H4 (cell line): ENCODE results near the gene SIGLEC1. TPM values are rescaled to one million over a fixed set of nuclear protein-coding genes. Genes with fewer than 3 reads are reported as not detected.

Experiments used
- DNase-seq: peaks from one replicate; pipeline ENCODE4 v3.0.0-alpha.2; 2015; ENCODE audit warnings: low spot score
- total RNA-seq: library from RNA; depleted of rRNA; stranded (reverse); fragments of >200 nt; shearing (Covaris generic); gene quantifications from 2 replicates; pipeline ENCODE4 v1.2.3, GENCODE V29; 2014

Gene SIGLEC1
- total RNA-seq, 1 experiment from 2014 or later, result not detected

- DNase-seq, result no peak
Observed at GRCh38 chr20:3728876-3729275, 16.5 kb upstream of the SIGLEC1 start.

GRCh38 chr20:3728354-3728753, 16.0 kb upstream of the SIGLEC1 start:
- no peak for DNase-seq

DNA sequence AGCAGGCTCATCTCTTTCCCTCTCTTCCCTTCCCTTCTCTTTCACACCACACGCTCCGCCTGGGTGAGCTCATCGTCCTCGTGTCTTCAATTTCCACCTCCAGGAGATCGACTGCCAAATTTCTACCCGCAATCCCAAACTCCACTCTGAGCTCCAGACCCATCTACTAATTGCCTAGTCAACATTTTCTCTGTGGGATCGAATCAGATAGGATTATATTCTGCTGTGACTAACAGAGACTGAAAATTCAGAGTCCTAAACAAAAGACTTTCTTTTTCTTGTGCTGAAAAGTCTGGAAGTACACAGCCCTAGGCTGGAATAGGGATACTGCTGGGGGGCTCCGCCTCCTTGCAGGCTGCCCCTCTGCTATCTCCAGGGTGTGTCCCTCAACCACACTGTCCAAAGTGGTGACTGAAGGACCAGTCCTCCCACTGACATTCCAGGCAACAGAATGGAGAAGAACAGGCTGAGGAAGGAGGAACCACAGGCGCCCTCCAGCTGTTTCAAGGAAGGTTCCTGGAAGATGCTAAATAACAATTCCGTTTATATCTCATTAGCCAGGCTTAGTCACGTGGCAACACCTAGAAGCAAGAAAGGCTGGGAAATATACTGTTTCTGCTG, 15.1 kb upstream of the SIGLEC1 start:
- peak; percentile 37 for DNase-seq

- DNase-seq, result no peak
Observed at GRCh38 chr20:3724356-3724755, 12.0 kb upstream of the SIGLEC1 start.

DNA sequence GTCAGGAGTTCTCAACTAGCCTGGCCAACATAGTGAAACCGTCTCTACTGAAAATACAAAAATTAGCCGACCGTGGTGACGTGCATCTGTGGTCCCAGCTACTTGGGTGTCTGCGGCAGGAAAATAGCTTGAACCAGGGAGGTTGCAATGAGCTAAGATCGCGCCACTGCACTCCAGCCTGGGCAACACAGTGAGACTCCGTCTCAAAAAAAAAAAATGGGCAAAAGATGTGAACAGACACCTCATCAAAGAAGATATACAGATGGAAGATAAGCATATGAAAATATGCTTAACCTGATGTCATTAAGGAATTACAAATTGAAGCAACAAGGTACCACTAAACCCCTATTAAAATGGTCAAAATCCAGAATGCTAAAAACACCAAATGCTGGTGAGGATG, 10.9 kb upstream of the SIGLEC1 start:
- DNase-seq, result no peak

DNA sequence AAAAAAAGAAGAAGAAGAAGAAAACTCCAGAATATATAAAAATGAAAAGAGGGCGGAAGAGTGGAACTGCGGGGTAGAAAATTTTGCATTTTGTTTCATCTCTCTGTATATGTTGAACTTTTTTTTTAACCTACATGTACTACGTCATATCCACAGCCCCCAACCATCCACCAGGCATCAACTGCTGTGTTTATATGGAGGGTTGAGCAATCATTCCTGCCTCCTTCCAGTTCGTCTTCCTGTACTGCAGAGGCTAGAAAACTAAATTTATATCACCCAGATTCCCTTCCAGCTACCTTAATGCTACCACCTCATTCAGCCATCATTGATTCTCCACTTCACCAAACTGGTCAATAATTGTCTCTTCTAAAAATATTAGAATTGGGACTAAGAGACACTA, 9.5 kb upstream of the SIGLEC1 start:
- no peak for DNase-seq

DNA sequence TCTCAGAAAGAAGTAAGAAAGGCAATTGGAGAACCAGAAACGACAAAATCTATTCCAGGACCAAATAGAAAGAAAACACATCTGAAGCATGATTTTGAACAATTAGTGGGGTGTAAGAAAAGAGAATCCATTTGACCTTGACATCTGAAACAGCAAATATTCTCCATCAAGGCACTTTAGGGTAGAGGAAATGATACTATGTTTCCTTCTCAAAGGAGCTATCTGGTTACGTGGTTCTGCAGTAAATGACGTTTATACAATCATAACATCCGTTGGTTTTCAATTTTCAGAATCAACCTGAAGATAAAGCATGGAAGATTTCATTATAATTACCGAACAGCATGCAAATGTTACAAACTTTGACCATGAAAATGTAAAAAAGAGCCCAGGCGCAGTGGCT, 8.2 kb upstream of the SIGLEC1 start:
- DNase-seq, result no peak

DNA sequence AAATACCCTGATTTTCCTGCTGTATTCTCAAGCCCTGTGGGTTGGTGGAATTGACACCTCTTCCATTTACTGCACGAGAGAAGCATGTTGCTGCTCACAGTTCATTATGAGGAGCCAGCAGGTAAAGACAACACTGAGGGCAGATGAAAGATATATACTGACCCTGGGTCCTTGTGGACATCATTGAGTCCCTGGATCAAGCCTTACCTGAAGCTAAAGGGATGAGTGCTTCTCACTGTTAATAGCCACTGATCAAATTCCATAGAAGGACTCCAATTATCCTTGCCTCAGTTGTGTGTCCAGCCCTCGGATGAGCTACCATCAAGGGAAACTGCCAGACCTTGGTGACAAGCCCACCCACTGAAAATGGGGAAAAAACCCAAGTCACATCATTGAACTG, 7.7 kb upstream of the SIGLEC1 start:
- no peak for DNase-seq

DNA sequence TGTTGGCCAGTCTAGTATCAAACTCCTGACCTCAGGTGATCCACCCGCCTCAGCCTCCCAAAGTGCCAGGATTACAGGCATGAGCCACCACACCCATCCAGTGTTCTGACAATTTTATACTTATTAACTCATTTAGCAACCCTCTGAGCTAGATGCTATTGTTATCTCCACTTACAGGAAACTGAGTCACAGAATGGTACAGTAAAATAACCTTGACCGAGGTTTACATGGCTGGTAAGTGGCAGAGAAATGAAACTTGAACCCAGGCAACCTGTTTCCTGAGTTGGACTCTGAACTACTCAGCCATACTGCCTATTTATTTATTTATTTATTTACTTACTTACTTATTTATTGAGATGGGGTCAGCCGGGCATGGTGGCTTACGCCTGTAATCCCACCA, 6.6 kb upstream of the SIGLEC1 start:
- DNase-seq, result no peak

DNA sequence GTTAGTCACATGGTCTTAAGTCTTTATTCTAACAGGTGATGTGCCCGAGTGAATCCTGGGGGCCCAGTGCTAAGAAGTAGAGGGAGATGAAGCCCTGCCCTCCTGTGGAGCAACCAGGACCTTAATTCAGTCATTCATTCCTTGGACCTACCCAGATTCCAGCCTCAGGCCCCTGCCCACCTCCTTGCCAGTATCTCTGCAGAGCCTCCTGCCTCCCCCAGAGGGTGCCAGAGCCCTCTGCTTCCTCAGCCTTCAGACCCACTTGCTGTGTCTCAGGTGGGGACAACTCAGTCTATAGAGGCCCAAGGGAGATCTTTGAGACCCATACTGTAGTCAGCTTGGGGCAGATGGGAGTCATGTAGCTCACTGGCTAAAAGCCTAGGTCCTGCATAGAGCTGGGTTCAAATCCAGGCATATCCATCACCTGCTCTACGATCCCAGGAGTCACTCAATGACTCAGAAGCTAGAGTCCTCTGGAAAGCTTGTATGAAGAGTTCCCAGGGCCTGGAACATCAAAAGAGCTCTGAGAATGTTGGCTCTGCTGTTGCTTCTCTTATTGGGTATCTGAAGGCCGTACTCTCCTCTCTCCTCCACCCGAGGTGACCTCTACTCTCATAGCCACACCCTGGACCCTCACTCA, 3.9 kb upstream of the SIGLEC1 start:
- DNase-seq, result peak; percentile 42

DNA sequence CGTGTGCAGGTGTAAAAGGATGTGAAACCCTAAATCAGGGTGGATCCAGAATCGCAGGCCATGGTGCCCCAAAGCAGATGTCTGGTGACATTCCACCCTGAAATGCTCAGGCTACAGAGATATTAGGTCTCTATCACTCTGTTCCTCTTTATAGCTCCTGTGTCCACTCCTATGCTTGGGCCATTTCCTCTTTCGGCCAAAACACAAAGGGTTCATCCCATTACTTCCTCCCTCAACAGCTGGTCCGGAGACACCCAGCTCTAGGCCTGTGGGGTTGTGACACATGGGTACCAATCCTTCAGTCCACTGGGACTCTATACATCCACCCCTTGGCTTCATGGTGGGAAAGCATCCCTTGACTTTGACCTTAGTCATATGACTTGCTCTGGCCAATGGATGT, 1.7 kb upstream of the SIGLEC1 start:
- no peak for DNase-seq

- no peak for DNase-seq
Observed at GRCh38 chr20:3711484-3711941, 887 bp downstream of the SIGLEC1 start.

GRCh38 chr20:3710703-3711483, 1.5 kb downstream of the SIGLEC1 start:
- DNase-seq, result peak; percentile 37

DNA sequence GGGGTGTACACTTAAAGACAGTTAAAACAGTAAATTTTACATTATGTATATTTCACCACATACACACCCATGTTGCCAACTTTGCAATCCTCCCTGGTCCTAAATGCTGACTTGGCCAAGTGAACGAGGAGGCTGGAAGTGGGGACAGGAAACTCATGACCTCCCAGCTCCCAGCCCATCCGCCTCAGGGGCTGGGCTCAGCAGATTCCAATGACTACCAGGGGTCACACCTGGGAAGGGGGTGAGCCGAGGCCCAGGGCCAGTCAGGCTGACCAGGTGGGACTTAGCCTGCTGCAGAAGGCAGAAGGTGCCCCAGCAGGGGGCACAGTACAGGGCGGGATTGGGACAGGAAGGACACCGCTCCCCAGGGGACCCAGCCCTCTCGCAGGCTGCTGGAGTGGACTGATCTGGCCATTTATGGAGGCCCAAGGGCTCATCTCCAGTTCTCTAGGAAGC, 2.4 kb downstream of the SIGLEC1 start:
- DNase-seq, result no peak

DNA sequence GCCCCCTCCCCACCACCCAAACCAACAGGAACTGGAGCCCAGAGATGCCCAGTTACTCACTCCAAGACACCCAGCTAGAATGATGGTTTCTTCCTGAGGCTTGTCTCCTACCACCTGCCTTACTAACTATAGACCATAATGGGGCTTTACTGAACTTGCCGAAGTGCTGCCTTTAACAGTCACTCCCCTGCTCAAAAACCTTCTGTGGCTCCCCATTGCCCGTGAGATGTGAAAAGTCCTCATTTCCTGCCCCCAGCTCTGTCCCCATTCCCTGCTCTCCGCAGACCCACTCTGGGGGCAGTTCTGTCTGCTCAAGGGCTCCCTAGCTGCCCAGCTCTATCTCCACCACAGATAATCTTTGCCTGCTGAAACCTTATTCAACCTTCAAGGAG, 4.9 kb downstream of the SIGLEC1 start:
- no peak for DNase-seq

- DNase-seq, result no peak
Observed at GRCh38 chr20:3706774-3707507, 5.5 kb downstream of the SIGLEC1 start.

GRCh38 chr20:3705970-3706739, 6.2 kb downstream of the SIGLEC1 start:
- no peak for DNase-seq

DNA sequence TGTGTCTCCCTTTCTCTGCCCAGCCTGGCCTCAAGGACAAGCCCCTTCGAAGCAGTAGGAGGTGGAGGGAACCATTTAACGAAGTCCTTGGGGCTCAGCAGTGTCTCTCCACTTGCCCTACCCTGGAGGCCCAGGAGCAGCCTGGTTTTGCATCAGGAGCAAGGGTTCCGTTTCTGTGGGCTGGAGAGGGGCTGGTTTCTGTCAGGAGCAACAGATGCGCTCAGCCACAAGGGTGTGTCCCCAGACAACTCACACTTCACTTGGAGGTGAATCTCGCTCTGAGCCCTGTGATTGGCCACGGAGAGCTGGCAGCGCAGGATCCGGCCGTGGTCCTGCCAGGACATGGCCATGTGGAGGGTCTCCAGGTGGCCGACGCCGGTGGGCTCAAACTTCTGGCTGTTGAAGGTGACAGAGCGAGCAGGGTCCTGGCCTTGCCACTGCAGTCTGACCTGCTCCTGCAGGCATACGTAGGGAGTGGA, 6.9 kb downstream of the SIGLEC1 start:
- no peak for DNase-seq

DNA sequence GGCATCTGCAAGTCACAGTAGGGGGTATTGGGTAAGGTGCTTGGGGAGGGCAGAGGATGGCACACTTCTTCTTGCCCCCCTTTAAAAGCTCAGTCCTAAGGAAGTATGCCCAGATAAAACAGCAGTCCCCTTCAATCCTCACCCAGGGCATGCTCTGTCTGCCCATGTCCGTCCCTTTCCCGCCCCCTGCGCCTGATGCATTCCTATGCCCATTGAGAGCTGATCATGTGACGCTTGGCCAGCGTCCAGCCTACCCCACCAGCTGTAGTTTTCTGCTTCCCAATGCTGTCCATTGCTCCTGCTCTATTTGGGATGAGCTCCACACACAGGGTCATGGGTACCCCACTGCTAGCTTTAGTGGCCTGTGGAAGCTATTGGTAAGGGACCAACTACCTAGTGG, 8.3 kb downstream of the SIGLEC1 start:
- no peak for DNase-seq

- DNase-seq, result no peak
Observed at GRCh38 chr20:3702611-3703391, 9.6 kb downstream of the SIGLEC1 start.
